ENCODE measurements around the gene TUBG2.

Gene TUBG2

DNA sequence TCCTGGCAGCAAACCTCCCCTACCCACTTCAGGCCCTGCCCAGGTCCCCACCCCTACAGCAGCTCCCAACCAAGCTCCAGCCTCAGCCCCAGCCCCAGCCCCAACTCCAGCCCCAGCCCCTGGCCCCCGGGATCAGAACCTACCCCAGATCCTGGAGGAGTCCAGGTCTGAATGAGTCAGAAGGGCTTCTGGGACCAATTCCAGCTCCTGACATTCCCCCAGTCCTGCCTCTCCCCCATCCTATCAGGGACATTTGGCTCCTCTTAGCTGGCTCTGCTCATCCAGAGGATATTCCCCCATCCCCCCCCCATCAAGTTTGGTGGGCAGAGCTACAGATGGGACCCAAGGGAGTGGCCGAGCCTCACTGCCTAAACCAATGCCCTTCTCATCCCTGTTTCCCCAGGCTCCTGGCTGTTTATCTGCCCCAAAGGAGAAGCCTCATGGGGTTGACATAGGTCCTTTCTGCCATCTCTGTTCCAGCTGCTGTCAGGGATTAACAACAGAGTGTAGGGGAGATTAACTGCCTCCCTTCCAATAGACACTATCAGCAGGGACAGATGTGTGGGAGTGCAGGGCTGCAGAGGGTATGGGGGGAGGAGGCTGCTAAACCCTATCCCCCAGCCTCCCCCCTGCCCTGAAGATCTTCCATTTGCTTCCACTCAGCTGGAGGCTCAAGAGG, 39.8 kb downstream of the TUBG2 start:
- DNase-seq (ENCODE audit: low read depth): peak; percentile 92
- TF ChIP-seq, protein P1, sequence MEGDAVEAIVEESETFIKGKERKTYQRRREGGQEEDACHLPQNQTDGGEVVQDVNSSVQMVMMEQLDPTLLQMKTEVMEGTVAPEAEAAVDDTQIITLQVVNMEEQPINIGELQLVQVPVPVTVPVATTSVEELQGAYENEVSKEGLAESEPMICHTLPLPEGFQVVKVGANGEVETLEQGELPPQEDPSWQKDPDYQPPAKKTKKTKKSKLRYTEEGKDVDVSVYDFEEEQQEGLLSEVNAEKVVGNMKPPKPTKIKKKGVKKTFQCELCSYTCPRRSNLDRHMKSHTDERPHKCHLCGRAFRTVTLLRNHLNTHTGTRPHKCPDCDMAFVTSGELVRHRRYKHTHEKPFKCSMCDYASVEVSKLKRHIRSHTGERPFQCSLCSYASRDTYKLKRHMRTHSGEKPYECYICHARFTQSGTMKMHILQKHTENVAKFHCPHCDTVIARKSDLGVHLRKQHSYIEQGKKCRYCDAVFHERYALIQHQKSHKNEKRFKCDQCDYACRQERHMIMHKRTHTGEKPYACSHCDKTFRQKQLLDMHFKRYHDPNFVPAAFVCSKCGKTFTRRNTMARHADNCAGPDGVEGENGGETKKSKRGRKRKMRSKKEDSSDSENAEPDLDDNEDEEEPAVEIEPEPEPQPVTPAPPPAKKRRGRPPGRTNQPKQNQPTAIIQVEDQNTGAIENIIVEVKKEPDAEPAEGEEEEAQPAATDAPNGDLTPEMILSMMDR (conservative IDR thresholded peaks at IDR 0.05; ENCODE audit: control insufficient read depth, insufficient read depth, low read depth, low read length): no peak
- H3K4me3 ChIP-seq (ENCODE audit: control insufficient read depth, low read depth, low read length): no peak overlapping the region

DNA sequence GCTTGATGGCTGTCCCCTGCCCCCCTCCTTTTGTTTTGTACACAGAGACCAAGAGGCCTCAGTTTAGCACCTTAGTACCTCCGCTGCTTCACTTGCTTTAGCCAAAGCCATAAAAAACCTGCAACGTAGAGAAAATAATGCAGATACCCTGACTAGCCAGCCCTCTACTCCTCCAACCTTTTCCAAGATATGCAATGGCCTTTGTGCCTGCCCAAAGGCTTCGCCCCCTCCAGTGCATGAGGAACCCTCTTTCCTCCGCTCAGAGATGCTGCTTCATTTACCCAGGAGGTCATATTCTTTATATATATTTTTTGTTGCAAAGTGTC, 40.3 kb downstream of the TUBG2 start:
- DNase-seq (ENCODE audit: low read depth): no peak
- H3K4me3 ChIP-seq (ENCODE audit: control insufficient read depth, low read depth, low read length): no peak overlapping the region
- TF ChIP-seq, protein P1 (conservative IDR thresholded peaks at IDR 0.05; ENCODE audit: control insufficient read depth, insufficient read depth, low read depth, low read length): no peak

DNA sequence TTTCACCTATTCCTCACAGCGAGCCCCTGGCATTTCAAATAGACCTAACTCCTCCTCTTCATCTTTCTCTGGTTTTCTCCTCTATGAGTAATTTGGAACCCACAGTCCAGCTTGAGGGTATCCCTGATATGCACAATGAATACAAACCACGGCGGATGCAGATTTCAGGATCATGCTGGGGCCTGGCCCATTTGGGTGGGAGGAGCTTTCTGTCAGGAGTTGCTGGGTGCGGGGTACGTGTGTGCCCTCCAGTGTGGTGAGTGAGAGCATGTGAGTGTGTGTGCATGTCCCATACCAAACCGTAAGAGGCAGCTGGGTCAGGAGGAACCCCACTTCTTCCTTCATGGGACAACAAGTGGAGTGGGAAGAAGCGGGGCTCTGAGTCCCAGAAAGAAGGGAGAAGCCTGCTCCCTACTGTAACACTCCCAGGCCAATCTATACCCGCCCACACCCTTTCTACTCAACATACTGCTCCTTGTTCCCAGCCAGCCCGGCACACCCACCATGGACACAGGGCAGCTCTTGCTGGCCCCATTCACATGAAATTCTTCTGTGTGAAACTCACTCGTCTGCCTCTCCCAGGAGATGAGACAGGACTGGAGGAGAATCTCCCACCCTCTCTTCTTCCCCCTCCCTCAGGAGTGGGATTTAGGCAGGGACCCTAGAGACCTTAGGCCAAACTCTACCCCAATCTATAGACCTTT, 41.7 kb downstream of the TUBG2 start:
- TF ChIP-seq, protein P1 (conservative IDR thresholded peaks at IDR 0.05; ENCODE audit: control insufficient read depth, insufficient read depth, low read depth, low read length): no peak
- H3K4me3 ChIP-seq (ENCODE audit: control insufficient read depth, low read depth, low read length): no peak overlapping the region
- DNase-seq (ENCODE audit: low read depth): no peak

DNA sequence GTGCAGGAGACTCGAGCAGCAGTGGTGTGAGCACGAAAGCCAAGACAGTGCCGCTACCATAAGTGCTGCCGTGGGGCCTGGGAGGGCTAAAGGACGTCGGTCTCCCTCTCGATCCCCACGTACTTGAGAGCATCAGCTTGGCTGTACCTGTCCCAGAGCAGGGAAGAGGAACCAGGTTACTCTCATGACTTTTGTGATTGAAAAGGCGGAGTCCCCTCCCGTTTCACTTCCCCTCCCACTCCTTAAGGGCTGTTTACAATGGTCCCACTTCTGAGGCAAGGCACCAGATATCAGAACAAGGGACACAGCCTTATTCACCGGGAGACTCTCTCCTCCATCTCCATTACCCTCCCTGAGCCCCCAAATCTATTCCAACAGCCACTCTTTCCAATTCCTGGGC, 43.4 kb downstream of the TUBG2 start:
- DNase-seq (ENCODE audit: low read depth): no peak
- TF ChIP-seq, protein P1 (conservative IDR thresholded peaks at IDR 0.05; ENCODE audit: control insufficient read depth, insufficient read depth, low read depth, low read length): no peak
- H3K4me3 ChIP-seq (ENCODE audit: control insufficient read depth, low read depth, low read length): no peak overlapping the region

DNA sequence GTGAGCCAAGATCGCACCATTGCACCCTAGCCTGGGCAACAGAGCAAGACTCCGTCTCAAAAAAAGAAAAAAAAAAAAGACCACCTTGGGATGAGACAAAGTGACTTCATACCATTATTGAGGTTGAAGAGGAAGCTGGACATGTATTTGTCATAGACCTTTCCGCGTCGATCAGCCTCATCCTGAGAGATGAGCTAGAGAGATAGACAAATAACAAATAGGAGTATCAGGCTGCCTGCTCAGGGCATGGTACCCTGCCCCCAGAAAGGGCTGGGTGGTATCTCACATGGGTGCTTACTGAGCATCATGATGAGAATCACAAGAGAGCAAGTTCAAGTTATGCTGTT, 45.4 kb downstream of the TUBG2 start:
- H3K4me3 ChIP-seq (ENCODE audit: control insufficient read depth, low read depth, low read length): no peak overlapping the region
- DNase-seq (ENCODE audit: low read depth): no peak
- TF ChIP-seq, protein P1 (conservative IDR thresholded peaks at IDR 0.05; ENCODE audit: control insufficient read depth, insufficient read depth, low read depth, low read length): no peak

DNA sequence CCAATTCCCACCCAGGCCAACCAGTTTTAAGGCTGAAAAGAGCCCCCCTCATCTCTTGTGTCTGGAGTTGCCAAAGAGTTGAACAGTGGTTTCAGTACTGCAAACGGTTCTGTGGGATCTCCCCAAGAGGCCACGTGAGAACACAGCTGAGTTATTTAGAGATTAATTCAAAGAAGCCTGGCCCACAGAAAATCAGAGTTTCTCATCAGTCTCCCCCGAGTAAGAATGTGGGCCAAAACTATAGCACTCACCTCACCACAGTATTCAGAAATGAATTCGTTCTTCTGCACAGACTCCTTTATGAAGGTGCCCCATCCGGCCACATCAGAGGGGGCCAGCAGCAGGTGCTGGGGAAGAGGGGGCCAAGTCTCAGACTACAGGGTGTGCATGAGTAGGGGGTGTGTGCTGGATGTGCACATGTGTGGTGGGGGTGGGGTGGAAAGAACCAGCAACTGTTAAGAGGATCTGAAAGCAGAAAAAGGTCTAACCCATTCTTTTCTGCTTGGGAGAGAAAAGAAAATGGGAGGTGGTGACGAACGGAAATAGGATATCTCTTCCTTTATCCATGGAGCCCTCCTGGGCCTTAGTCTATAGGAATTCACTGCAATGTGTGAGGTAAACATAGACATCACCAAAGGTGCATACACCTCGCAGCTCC, 45.9 kb downstream of the TUBG2 start:
- no peak for DNase-seq (ENCODE audit: low read depth)
- H3K4me3 ChIP-seq (ENCODE audit: control insufficient read depth, low read depth, low read length): no peak overlapping the region
- TF ChIP-seq, protein P1 (conservative IDR thresholded peaks at IDR 0.05; ENCODE audit: control insufficient read depth, insufficient read depth, low read depth, low read length): no peak

All from fibroblast of mammary gland (primary cell).